GM18520 (cell line): ENCODE results near the gene NACC2.

ENCODE experiments used
- ATAC-seq: cut with Tn5 transposase; IDR thresholded peaks from one replicate; pipeline ENCODE4 v1.9.1; 2021; ENCODE audit not compliant: unreplicated experiment

Gene NACC2

GRCh38 chr9:136025481-136025880, 69.6 kb downstream of the NACC2 start:
- ATAC-seq: no peak

GRCh38 chr9:136024696-136025316, 70.3 kb downstream of the NACC2 start:
- ATAC-seq: no peak

GRCh38 chr9:136024286-136024685, 70.8 kb downstream of the NACC2 start:
- no peak for ATAC-seq

GRCh38 chr9:136023410-136024225, 71.5 kb downstream of the NACC2 start:
- ATAC-seq: no peak

GRCh38 chr9:136022731-136023409, 72.2 kb downstream of the NACC2 start:
- ATAC-seq: no peak

- ATAC-seq: no peak
Measured at GRCh38 chr9:136021872-136022681, 73.0 kb downstream of the NACC2 start.

- ATAC-seq: no peak
Measured at GRCh38 chr9:136021171-136021871, 73.8 kb downstream of the NACC2 start.

- no peak for ATAC-seq
Measured at GRCh38 chr9:136020671-136021070, 74.4 kb downstream of the NACC2 start.

- no peak for ATAC-seq
Measured at GRCh38 chr9:136020206-136020605, 74.9 kb downstream of the NACC2 start.

- ATAC-seq: no peak
Measured at GRCh38 chr9:136019681-136020060, 75.4 kb downstream of the NACC2 start.

- ATAC-seq: no peak
Measured at GRCh38 chr9:136019041-136019680, 75.9 kb downstream of the NACC2 start.

- no peak for ATAC-seq
Measured at GRCh38 chr9:136018257-136019031, 76.6 kb downstream of the NACC2 start.

GRCh38 chr9:136017289-136018190, 77.5 kb downstream of the NACC2 start:
- ATAC-seq: no peak

GRCh38 chr9:136016572-136017288, 78.4 kb downstream of the NACC2 start:
- ATAC-seq: no peak

- no peak for ATAC-seq
Measured at GRCh38 chr9:136015656-136016571, 79.2 kb downstream of the NACC2 start.

GRCh38 chr9:136014924-136015633, 80.0 kb downstream of the NACC2 start:
- ATAC-seq: no peak
